IPS-15b (cell line): ENCODE data around the gene CYB5R2.

ENCODE experiments used
- H3K27me3 ChIP-seq: one replicate; pipeline ENCODE4 v1.6.1; 2013; ENCODE audit warnings: low read length; ENCODE audit not compliant: control insufficient read depth, insufficient read depth
- H3K36me3 ChIP-seq: one replicate; pipeline ENCODE4 v1.6.1; 2013; ENCODE audit warnings: low read length; ENCODE audit not compliant: control insufficient read depth, insufficient read depth
- H3K4me1 ChIP-seq: one replicate; pipeline ENCODE4 v1.6.1; 2013; ENCODE audit warnings: mild to moderate bottlenecking, low read length; ENCODE audit not compliant: control insufficient read depth, insufficient read depth
- H3K4me3 ChIP-seq: one replicate; pipeline ENCODE4 v1.5.1; 2013; ENCODE audit warnings: low read depth, low read length
- H3K9ac ChIP-seq: one replicate; pipeline ENCODE4 v1.6.1; 2013; ENCODE audit warnings: low read depth, mild to moderate bottlenecking, low read length
- H3K9me3 ChIP-seq: one replicate; pipeline ENCODE4 v1.6.1; 2013; ENCODE audit warnings: mild to moderate bottlenecking, low read length; ENCODE audit not compliant: control insufficient read depth, insufficient read depth

The CYB5R2 gene

DNA sequence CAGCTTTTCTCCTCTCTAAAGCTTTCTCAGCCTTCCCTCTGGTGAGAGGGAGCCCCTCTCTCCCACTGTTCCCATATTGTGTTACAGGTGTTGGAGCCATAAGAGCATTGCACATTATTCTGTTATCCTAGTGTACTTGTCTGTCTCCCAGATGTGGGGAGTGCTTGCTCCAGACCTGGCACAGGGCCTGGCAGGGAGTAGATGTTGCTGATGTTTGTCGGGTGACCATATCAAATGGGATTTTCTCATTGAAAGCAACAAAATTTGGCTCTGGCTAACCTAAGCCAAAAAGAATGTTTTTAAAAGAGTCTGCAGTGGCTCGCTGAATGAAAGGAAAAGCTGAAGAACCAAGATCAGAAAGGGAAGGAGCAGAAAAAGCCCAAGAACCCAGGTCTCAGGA, 41.1 kb downstream of the CYB5R2 start:
- no peaks in the 10 kb centered on the region for H3K27me3 ChIP-seq
- H3K36me3 ChIP-seq: no peaks in the 10 kb centered on the region
- H3K4me3 ChIP-seq: no peak overlapping the region
- H3K4me1 ChIP-seq: no peaks in the 10 kb centered on the region
- no peak overlapping the region for H3K9ac ChIP-seq
- H3K9me3 ChIP-seq: no peaks in the 10 kb centered on the region

GRCh38 chr11:7630002-7630401, 43.3 kb downstream of the CYB5R2 start:
- no peak overlapping the region for H3K4me3 ChIP-seq
- H3K9me3 ChIP-seq: no peaks in the 10 kb centered on the region
- no peak overlapping the region for H3K9ac ChIP-seq
- no peaks in the 10 kb centered on the region for H3K36me3 ChIP-seq
- no peaks in the 10 kb centered on the region for H3K4me1 ChIP-seq
- no peaks in the 10 kb centered on the region for H3K27me3 ChIP-seq

- no peaks in the 10 kb centered on the region for H3K4me1 ChIP-seq
- H3K9me3 ChIP-seq: no peaks in the 10 kb centered on the region
- H3K27me3 ChIP-seq: no peaks in the 10 kb centered on the region
- H3K4me3 ChIP-seq: no peak overlapping the region
- no peak overlapping the region for H3K9ac ChIP-seq
- H3K36me3 ChIP-seq: no peaks in the 10 kb centered on the region
Observed at GRCh38 chr11:7628660-7629059, 44.6 kb downstream of the CYB5R2 start.

GRCh38 chr11:7622721-7623120, 50.6 kb downstream of the CYB5R2 start:
- Histone ChIP-seq H3K4me1 (peaks cover 13% of the 10 kb centered on the region), H3K36me3 (no peaks in the 10 kb centered on the region), H3K9me3 (no peaks in the 10 kb centered on the region), H3K4me3 (no peak overlapping the region), H3K9ac (no peak overlapping the region), H3K27me3 (no peaks in the 10 kb centered on the region)

DNA sequence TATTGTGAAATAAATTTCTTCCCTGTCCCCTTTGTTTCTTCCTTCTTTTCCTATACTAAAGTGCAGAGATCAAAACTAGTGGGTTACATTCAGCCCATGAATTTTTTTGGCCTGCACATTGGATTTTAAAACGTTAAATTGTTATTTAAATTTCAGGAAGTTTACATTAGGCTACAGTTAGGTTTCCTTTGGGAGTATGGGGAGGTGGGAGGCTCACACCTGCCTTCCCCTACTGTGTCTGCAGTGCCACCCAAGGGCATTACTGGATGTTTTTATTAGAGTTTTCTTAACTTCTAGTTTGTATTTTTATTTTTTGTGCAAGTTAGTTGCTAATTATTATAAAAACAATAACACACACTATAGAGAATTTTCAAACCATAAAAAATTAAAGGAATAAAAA, 51.7 kb downstream of the CYB5R2 start:
- Histone ChIP-seq H3K9ac (no peak overlapping the region), H3K9me3 (no peaks in the 10 kb centered on the region), H3K27me3 (no peaks in the 10 kb centered on the region), H3K4me1 (peaks cover 13% of the 10 kb centered on the region), H3K4me3 (no peak overlapping the region), H3K36me3 (no peaks in the 10 kb centered on the region)

DNA sequence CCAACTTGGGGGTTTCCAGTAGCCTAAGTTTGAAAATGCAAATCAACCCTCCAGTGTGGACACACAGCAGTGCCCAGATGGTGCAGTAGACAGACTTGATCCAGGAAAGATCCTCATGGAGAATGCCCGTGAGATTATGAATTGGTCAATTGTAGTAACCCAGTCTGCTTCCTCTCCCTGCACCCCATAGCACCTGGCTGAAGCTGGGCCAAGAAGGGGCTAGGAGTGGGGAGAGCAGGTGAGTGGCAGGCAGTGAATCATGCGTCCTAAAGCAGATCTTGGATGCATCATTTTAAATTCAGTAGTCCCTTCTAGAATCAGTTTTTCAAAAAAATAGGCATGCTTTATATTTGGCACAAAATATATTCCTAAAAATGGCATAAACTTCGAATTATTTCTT, 52.2 kb downstream of the CYB5R2 start:
- Histone ChIP-seq H3K27me3 (no peaks in the 10 kb centered on the region), H3K9ac (no peak overlapping the region), H3K36me3 (no peaks in the 10 kb centered on the region), H3K4me1 (peaks cover 13% of the 10 kb centered on the region), H3K9me3 (no peaks in the 10 kb centered on the region), H3K4me3 (no peak overlapping the region)

DNA sequence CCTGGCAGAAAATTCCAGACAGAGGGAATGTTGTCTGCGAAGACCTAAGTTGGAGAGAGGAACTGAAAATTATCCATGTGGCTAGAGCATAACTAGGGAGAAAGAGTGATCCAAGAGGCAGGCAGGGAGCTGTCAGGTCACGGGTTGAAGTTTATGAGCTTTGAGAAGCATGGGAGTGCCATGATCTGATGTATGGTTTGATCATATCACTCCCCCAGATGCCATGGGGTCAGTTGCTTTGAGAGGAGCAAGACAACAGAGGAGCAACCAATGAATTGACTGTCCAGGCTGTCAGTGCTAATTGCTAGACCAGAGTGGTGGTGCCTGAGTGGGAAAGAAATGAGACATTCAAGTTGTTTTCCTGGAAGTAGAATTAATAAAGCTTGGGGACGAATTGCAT, 54.0 kb downstream of the CYB5R2 start:
- H3K9me3 ChIP-seq: no peaks in the 10 kb centered on the region
- H3K36me3 ChIP-seq: no peaks in the 10 kb centered on the region
- H3K27me3 ChIP-seq: no peaks in the 10 kb centered on the region
- no peak overlapping the region for H3K9ac ChIP-seq
- peaks cover 13% of the 10 kb centered on the region for H3K4me1 ChIP-seq
- no peak overlapping the region for H3K4me3 ChIP-seq

DNA sequence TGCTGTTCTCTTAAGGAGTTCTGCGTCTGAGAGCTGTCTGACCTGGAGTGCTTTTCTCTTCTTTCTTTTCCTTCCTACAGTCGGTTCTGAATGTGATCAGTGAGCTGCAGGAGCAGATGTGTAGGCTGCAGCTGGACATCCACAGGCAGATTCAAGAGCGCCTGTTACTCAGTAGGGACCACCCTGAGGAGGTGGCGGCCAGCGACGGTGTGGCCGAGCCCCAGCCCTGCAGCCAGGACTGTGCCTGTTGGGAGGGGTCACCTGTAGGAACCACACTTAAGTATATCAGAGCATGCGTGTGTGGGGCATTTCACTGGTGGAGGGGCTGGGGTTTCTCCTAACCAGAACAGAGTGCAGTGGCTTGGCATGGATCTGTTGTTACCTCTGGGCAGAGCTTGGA, 56.3 kb downstream of the CYB5R2 start:
- peaks cover 21% of the 10 kb centered on the region for H3K4me1 ChIP-seq
- H3K27me3 ChIP-seq: no peaks in the 10 kb centered on the region
- no peaks in the 10 kb centered on the region for H3K9me3 ChIP-seq
- H3K9ac ChIP-seq: no peak overlapping the region
- H3K4me3 ChIP-seq: no peak overlapping the region
- no peaks in the 10 kb centered on the region for H3K36me3 ChIP-seq
